HG03159 (cell line): ENCODE data around the gene SPDYE1.
"Not testable (repeated sequence)": the region's sequence is repeated elsewhere in the genome, so short reads cannot be mapped to it uniquely, and the experiment has no call there.

Source experiments
- ATAC-seq: cut with Tn5 transposase; IDR thresholded peaks from one replicate; pipeline ENCODE4 v1.9.1; 2021; ENCODE audit warnings: mild to moderate bottlenecking, moderate library complexity; ENCODE audit not compliant: unreplicated experiment

The SPDYE1 gene

GRCh38 chr7:43997532-43997931, at the start of gene SPDYE1:
Gene SPDYE1 (plus strand): TSS chr7:43997897. CDS start chr7:43999950, 2,053 bp downstream.
- ATAC-seq, result not testable (repeated sequence)

GRCh38 chr7:43952028-43952427, 45.7 kb upstream of the SPDYE1 start:
- ATAC-seq, result no peak

GRCh38 chr7:43953071-43953470, 44.6 kb upstream of the SPDYE1 start:
- ATAC-seq, result no peak

GRCh38 chr7:43954524-43955228, 43.0 kb upstream of the SPDYE1 start:
- peak; percentile 70 for ATAC-seq

- no peak for ATAC-seq
Observed at GRCh38 chr7:43956027-43956426, 41.7 kb upstream of the SPDYE1 start.

- no peak for ATAC-seq
Observed at GRCh38 chr7:43960933-43961332, 36.8 kb upstream of the SPDYE1 start.

- not testable (repeated sequence) for ATAC-seq
Observed at GRCh38 chr7:43966392-43966791, 31.3 kb upstream of the SPDYE1 start.

- ATAC-seq, result not testable (repeated sequence)
Observed at GRCh38 chr7:43968172-43969040, 29.3 kb upstream of the SPDYE1 start.

- not testable (repeated sequence) for ATAC-seq
Observed at GRCh38 chr7:43969586-43969985, 28.1 kb upstream of the SPDYE1 start.

GRCh38 chr7:43970698-43971097, 27.0 kb upstream of the SPDYE1 start:
- ATAC-seq, result not testable (repeated sequence)

- ATAC-seq, result not testable (repeated sequence)
Observed at GRCh38 chr7:43974033-43974573, 23.6 kb upstream of the SPDYE1 start.

- not testable (repeated sequence) for ATAC-seq
Observed at GRCh38 chr7:43974725-43975482, 22.8 kb upstream of the SPDYE1 start.

GRCh38 chr7:43977525-43977924, 20.2 kb upstream of the SPDYE1 start:
- no peak for ATAC-seq

GRCh38 chr7:43978102-43978501, 19.6 kb upstream of the SPDYE1 start:
- not testable (repeated sequence) for ATAC-seq

- ATAC-seq, result not testable (repeated sequence)
Observed at GRCh38 chr7:43982848-43983247, 14.8 kb upstream of the SPDYE1 start.

GRCh38 chr7:43983736-43984135, 14.0 kb upstream of the SPDYE1 start:
- not testable (repeated sequence) for ATAC-seq

- ATAC-seq, result peak; percentile 75
Observed at GRCh38 chr7:43985904-43986864, 11.5 kb upstream of the SPDYE1 start.

- not testable (repeated sequence) for ATAC-seq
Observed at GRCh38 chr7:43987476-43987875, 10.2 kb upstream of the SPDYE1 start.

GRCh38 chr7:43990011-43990585, 7.6 kb upstream of the SPDYE1 start:
- not testable (repeated sequence) for ATAC-seq
